Neural progenitor cell (in vitro differentiated cells): ENCODE data around the gene PIK3C3. TPM values are rescaled to one million over a fixed set of nuclear protein-coding genes. Genes with fewer than 3 reads are reported as not detected.
A peak's percentile ranks its signal among the peaks of the same experiment; 100 is the strongest.

Source experiments
- DNase-seq: peaks from one replicate; pipeline ENCODE4 v3.0.0-alpha.2; 2016; ENCODE audit warnings: low spot score
- H2AFZ ChIP-seq: fragments of 200-600 bp; sonication (generic); replicated peaks from 2 replicates; pipeline ENCODE4 v1.6.1; 2016; ENCODE audit warnings: antibody characterized with exemption
- H3F3A ChIP-seq: fragments of 200-600 bp; sonication (generic); 2 replicates; pipeline ENCODE4 v1.6.1; 2016; ENCODE audit warnings: antibody characterized with exemption, low read depth
- H3K27ac ChIP-seq: fragments of 200-600 bp; sonication (generic); 2 replicates; pipeline ENCODE4 v1.5.1; 2016; ENCODE audit warnings: mild to moderate bottlenecking
- H3K27me3 ChIP-seq: fragments of 200-600 bp; sonication (generic); 2 replicates; pipeline ENCODE4 v1.6.1; 2016; ENCODE audit warnings: mild to moderate bottlenecking, moderate library complexity
- H3K36me3 ChIP-seq: fragments of 200-600 bp; sonication (generic); 2 replicates; pipeline ENCODE4 v1.5.1; 2016
- H3K4me1 ChIP-seq: fragments of 200-600 bp; sonication (generic); 2 replicates; pipeline ENCODE4 v1.6.1; 2016; ENCODE audit warnings: mixed run types
- H3K4me2 ChIP-seq: fragments of 200-600 bp; sonication (generic); 2 replicates; pipeline ENCODE4 v1.6.1; 2016
- H3K4me3 ChIP-seq: fragments of 200-600 bp; sonication (generic); 2 replicates; pipeline ENCODE4 v1.5.1; 2016
- H3K79me2 ChIP-seq: fragments of 200-600 bp; sonication (generic); 2 replicates; pipeline ENCODE4 v1.6.1; 2016; ENCODE audit warnings: low read depth
- H3K9ac ChIP-seq: fragments of 200-600 bp; sonication (generic); 2 replicates; pipeline ENCODE4 v1.6.1; 2016
- H3K9me3 ChIP-seq: fragments of 200-600 bp; sonication (generic); 2 replicates; pipeline ENCODE4 v1.5.1; 2016; ENCODE audit warnings: low read depth
- H4K20me1 ChIP-seq: fragments of 200-600 bp; sonication (generic); 2 replicates; pipeline ENCODE4 v1.6.1; 2016; ENCODE audit warnings: low read depth
- H3K27ac Mint-ChIP-seq: 3 replicates; pipeline ENCODE4 v1.8.0; 2021; ENCODE audit warnings: mixed read lengths
- H3K27me3 Mint-ChIP-seq: 2 replicates; pipeline ENCODE4 v1.8.0; 2022; ENCODE audit warnings: low read depth, mild to moderate bottlenecking, inconsistent platforms, moderate library complexity, mixed read lengths; ENCODE audit not compliant: insufficient read depth
- H3K36me3 Mint-ChIP-seq: 3 replicates; pipeline ENCODE4 v1.8.0; 2021; ENCODE audit warnings: mixed read lengths
- H3K4me1 Mint-ChIP-seq: 3 replicates; pipeline ENCODE4 v1.8.0; 2021; ENCODE audit warnings: mixed read lengths
- H3K4me3 Mint-ChIP-seq: 3 replicates; pipeline ENCODE4 v1.8.0; 2021; ENCODE audit warnings: mild to moderate bottlenecking, moderate library complexity, mixed read lengths
- H3K9me3 Mint-ChIP-seq: 3 replicates; pipeline ENCODE4 v1.8.0; 2020; ENCODE audit warnings: mixed read lengths
- EZH2 ChIP-seq: fragments of 200-600 bp; sonication (generic); IDR thresholded peaks from 2 replicates; pipeline ENCODE4 v1.6.1; 2017; ENCODE audit warnings: antibody characterized with exemption, mild to moderate bottlenecking, moderate library complexity
- EZH2phosphoT487 ChIP-seq: fragments of 200-600 bp; sonication (generic); IDR thresholded peaks from 2 replicates; pipeline ENCODE4 v1.6.1; 2017; ENCODE audit warnings: antibody characterized with exemption
- total RNA-seq: library from RNA; depleted of rRNA; stranded (reverse); fragments of >200 nt; gene quantifications from 2 replicates; pipeline ENCODE4 v1.2.3, GENCODE V29; 2015; ENCODE audit warnings: low replicate concordance
- TF ChIP-seq, protein P1 (sequence below): fragments of 200-600 bp; sonication (generic); IDR thresholded peaks from 2 replicates; pipeline ENCODE4 v1.5.1; 2017; ENCODE audit warnings: antibody characterized with exemption, mild to moderate bottlenecking

PIK3C3 gene
- total RNA-seq, 1 donor from 2014 or later: 87.0 TPM

DNA sequence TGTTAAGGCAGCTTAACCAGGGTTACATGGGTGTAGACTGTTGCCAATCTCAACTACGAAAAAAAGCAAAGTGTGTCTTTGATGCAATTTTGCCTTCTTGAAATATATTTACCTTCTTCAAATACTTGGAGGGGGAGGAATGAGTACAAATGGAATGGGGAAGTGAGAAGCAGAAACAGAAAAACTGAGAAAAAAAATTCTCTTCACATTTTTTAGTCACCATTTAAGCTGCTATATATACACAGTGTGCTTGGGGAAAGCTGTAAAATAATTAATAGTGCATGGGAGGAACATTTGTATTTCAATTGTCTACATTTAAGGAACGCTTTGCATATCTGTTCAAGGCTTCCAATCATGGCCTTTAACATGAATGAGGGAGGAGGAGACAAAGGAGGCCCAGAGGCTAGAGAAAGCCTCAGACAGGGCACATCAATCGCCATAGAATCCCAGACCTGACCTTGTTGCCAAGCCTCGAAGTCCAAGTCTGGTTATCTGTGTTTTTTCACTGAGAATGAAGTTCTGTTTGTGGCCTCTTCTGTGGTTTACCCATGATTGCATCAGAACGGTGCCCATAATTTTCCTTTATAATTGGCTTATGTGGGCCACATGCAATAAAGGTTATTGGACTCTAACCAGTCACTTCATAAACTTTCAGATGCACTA, 158.6 kb downstream of the PIK3C3 start:
- peak overlapping the region; percentile 78 for H2AFZ ChIP-seq
- Mint-ChIP-seq H3K27ac (no peak overlapping the region), H3K27me3 (peaks cover 11% of the 10 kb centered on the region), H3K4me3 (no peak overlapping the region), H3K4me1 (peaks cover 20% of the 10 kb centered on the region), H3K9me3 (peaks cover 13% of the 10 kb centered on the region), H3K36me3 (peaks cover 2% of the 10 kb centered on the region)
- no peak overlapping the region for H3K4me3 ChIP-seq
- no peaks in the 10 kb centered on the region for H3K27me3 ChIP-seq
- TF ChIP-seq, protein P1, sequence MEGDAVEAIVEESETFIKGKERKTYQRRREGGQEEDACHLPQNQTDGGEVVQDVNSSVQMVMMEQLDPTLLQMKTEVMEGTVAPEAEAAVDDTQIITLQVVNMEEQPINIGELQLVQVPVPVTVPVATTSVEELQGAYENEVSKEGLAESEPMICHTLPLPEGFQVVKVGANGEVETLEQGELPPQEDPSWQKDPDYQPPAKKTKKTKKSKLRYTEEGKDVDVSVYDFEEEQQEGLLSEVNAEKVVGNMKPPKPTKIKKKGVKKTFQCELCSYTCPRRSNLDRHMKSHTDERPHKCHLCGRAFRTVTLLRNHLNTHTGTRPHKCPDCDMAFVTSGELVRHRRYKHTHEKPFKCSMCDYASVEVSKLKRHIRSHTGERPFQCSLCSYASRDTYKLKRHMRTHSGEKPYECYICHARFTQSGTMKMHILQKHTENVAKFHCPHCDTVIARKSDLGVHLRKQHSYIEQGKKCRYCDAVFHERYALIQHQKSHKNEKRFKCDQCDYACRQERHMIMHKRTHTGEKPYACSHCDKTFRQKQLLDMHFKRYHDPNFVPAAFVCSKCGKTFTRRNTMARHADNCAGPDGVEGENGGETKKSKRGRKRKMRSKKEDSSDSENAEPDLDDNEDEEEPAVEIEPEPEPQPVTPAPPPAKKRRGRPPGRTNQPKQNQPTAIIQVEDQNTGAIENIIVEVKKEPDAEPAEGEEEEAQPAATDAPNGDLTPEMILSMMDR: no peak
- TF ChIP-seq EZH2 (no peak), EZH2phosphoT487 (no peak)
- no peak for DNase-seq
- no peaks in the 10 kb centered on the region for H3K9me3 ChIP-seq
- no peaks in the 10 kb centered on the region for H4K20me1 ChIP-seq
- H3K4me1 ChIP-seq: peaks cover 2% of the 10 kb centered on the region
- H3K36me3 ChIP-seq: no peaks in the 10 kb centered on the region
- no peaks in the 10 kb centered on the region for H3K79me2 ChIP-seq
- H3K4me2 ChIP-seq: no peak overlapping the region
- no peak overlapping the region for H3K27ac ChIP-seq
- H3F3A ChIP-seq: peaks cover under 1% of the 10 kb centered on the region
- no peak overlapping the region for H3K9ac ChIP-seq

DNA sequence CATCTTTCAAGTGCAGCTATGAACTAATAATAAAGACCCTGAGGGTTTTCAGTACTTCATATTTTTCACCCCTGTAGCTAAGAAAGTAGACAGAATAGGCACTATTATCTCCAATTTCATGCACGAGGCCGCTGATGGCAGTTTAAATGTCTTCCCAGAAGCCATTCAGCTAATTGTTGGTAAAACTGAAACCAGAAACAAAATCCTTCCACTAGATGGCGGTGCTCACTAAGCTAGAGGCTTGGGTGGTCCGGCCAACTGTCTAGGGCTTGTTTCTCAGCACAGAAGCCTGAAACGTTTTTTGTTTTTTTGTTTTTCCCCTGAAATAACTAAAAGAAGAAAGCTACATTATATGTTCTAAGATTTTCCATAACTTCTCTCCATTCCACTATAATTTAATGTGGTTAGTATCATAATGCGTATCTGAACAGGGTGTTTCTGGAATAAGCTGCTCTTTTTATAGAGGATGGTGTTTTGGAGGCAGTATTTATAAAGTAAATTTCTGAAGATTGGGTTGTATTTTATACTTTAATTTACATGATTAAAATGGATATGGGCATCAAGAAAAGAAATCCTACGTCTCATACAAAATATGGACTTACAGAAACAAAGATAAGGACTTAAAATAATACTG, 159.4 kb downstream of the PIK3C3 start:
- no peak overlapping the region for H3K4me2 ChIP-seq
- DNase-seq: peak; percentile 89
- TF ChIP-seq EZH2phosphoT487 (no peak), EZH2 (no peak)
- TF ChIP-seq, protein P1: peak; percentile 93
- no peaks in the 10 kb centered on the region for H3K9me3 ChIP-seq
- peaks cover 9% of the 10 kb centered on the region for H3K27me3 Mint-ChIP-seq
- no peaks in the 10 kb centered on the region for H3K79me2 ChIP-seq
- H3K4me1 Mint-ChIP-seq: peaks cover 14% of the 10 kb centered on the region
- no peaks in the 10 kb centered on the region for H4K20me1 ChIP-seq
- H3K27me3 ChIP-seq: no peaks in the 10 kb centered on the region
- H3K27ac ChIP-seq: no peak overlapping the region
- no peaks in the 10 kb centered on the region for H3K36me3 ChIP-seq
- no peak overlapping the region for H3K4me3 Mint-ChIP-seq
- H3K4me1 ChIP-seq: no peaks in the 10 kb centered on the region
- H3K4me3 ChIP-seq: no peak overlapping the region
- H3K27ac Mint-ChIP-seq: no peak overlapping the region
- peaks cover 13% of the 10 kb centered on the region for H3K9me3 Mint-ChIP-seq
- H2AFZ ChIP-seq: peak overlapping the region; percentile 78
- peaks cover 2% of the 10 kb centered on the region for H3K36me3 Mint-ChIP-seq
- no peak overlapping the region for H3K9ac ChIP-seq
- H3F3A ChIP-seq: no peaks in the 10 kb centered on the region

DNA sequence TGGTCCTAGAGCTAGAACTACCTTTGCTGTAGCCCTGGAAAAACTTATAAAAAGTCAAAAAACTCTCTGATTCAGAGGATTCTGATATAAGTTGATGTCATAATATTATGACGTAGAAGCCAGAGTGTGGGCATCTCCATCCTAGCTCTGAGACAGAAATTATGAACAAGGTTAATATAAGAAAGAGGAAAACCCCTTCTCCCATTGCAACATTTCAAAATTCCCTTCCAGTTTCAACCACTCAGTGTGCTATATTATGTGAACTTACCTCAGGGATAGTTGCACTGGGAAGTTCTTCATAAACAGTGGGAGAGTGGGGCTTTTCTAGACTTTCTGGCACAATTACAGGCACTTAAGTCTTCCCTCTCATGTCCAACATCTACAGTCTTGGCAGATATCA, 171.6 kb downstream of the PIK3C3 start:
- no peak overlapping the region for H3K4me3 Mint-ChIP-seq
- no peaks in the 10 kb centered on the region for H3K4me1 Mint-ChIP-seq
- no peak overlapping the region for H2AFZ ChIP-seq
- H3K9me3 ChIP-seq: no peaks in the 10 kb centered on the region
- TF ChIP-seq EZH2phosphoT487: no peak
- TF ChIP-seq, protein P1: no peak
- TF ChIP-seq EZH2: no peak
- DNase-seq: no peak
- H3K27me3 Mint-ChIP-seq: peaks cover 3% of the 10 kb centered on the region
- no peaks in the 10 kb centered on the region for H3K4me1 ChIP-seq
- H3K27me3 ChIP-seq: no peaks in the 10 kb centered on the region
- no peak overlapping the region for H3K4me2 ChIP-seq
- H3F3A ChIP-seq: no peaks in the 10 kb centered on the region
- H3K36me3 ChIP-seq: no peaks in the 10 kb centered on the region
- H3K79me2 ChIP-seq: no peaks in the 10 kb centered on the region
- peaks cover 15% of the 10 kb centered on the region for H3K9me3 Mint-ChIP-seq
- H3K4me3 ChIP-seq: no peak overlapping the region
- H3K27ac ChIP-seq: no peak overlapping the region
- peaks cover 2% of the 10 kb centered on the region for H3K36me3 Mint-ChIP-seq
- H4K20me1 ChIP-seq: no peaks in the 10 kb centered on the region
- no peak overlapping the region for H3K9ac ChIP-seq
- no peak overlapping the region for H3K27ac Mint-ChIP-seq
